Muscle of leg (tissue), 11 donors: ENCODE results near the gene PSPC1. TPM values are rescaled to one million over a fixed set of nuclear protein-coding genes. Genes with fewer than 3 reads are reported as not detected.
A peak's percentile ranks its signal among the peaks of the same experiment; 100 is the strongest.

ENCODE experiments used
- DNase-seq: peaks from one replicate; pipeline ENCODE4 v3.0.0; 2013
- H3K27ac ChIP-seq: one replicate; pipeline ENCODE4 v1.5.1; 2013; ENCODE audit warnings: mild to moderate bottlenecking, low read length, control low read depth
- H3K27me3 ChIP-seq: one replicate; pipeline ENCODE4 v1.6.1; 2013; ENCODE audit warnings: low read length; ENCODE audit not compliant: control insufficient read depth, insufficient read depth
- H3K36me3 ChIP-seq: one replicate; pipeline ENCODE4 v1.6.1; 2013; ENCODE audit warnings: low read length; ENCODE audit not compliant: control insufficient read depth, insufficient read depth
- H3K4me1 ChIP-seq: one replicate; pipeline ENCODE4 v1.6.1; 2013; ENCODE audit warnings: low read length; ENCODE audit not compliant: control insufficient read depth, insufficient read depth
- H3K4me3 ChIP-seq: one replicate; pipeline ENCODE4 v1.5.1; 2013; ENCODE audit warnings: low read length, control low read depth
- H3K9me3 ChIP-seq: replicated peaks from 2 replicates; pipeline ENCODE4 v1.6.1; 2013; ENCODE audit warnings: low read depth, low read length; ENCODE audit not compliant: control insufficient read depth
- WGBS: methylation state at CpG from one replicate; pipeline ENCODE4 v1.1.5; 2013; ENCODE audit warnings: missing lambda C conversion rate; ENCODE audit not compliant: insufficient coverage; 5-methylcytosine and 5-hydroxymethylcytosine counted together
- polyA plus RNA-seq, 8 donors: library from polyadenylated mRNA; unstranded; fragments of 120-200 nt; gene quantifications; one replicate each; pipeline versions ENCODE4 v1.2.1 to v1.2.3, GENCODE V29; 2013; ENCODE audit warnings: inconsistent platforms in 1 of 8, low replicate concordance in 1 of 8; ENCODE audit not compliant: insufficient read length in 8 of 8, insufficient read depth in 1 of 8
- total RNA-seq: library from RNA; stranded (reverse); fragments of 120-200 nt; gene quantifications from one replicate; pipeline ENCODE4 v1.2.4, GENCODE V29; 2013

Gene PSPC1
- total and polyA plus RNA-seq, 9 donors = 40.7 to 50.0 (median 45.3) TPM

DNA sequence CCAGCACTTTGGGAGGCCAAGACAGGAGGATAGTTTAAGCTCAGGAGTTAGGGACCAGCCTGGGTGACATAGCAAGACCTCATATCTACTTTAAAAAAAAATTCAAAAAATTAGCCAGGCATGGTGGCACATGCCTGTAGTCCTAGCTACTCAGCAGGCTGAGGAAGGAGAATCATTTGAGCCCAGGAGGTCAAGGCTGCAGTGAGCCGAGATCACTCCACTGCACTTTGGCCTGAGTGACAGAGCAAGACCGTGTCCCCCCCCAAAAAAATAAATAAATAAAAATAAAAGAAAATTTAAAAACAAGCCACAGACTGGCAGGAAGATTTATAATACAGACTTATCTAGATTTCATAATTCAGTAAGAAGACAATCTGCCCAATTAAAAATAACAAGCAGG, 14.8 kb downstream of the PSPC1 start:
- no peaks in the 10 kb centered on the region for H3K27me3 ChIP-seq
- H3K27ac ChIP-seq = no peak overlapping the region
- WGBS = no CpG with 5 or more reads among the region's 2 CpGs
- no peak overlapping the region for H3K4me3 ChIP-seq
- H3K9me3 ChIP-seq = no peaks in the 10 kb centered on the region
- peaks cover 37% of the 10 kb centered on the region for H3K36me3 ChIP-seq
- DNase-seq = no peak
- no peaks in the 10 kb centered on the region for H3K4me1 ChIP-seq

GRCh38 chr13:19766591-19766990, 16.2 kb downstream of the PSPC1 start:
- peaks cover 31% of the 10 kb centered on the region for H3K36me3 ChIP-seq
- H3K4me1 ChIP-seq = no peaks in the 10 kb centered on the region

DNA sequence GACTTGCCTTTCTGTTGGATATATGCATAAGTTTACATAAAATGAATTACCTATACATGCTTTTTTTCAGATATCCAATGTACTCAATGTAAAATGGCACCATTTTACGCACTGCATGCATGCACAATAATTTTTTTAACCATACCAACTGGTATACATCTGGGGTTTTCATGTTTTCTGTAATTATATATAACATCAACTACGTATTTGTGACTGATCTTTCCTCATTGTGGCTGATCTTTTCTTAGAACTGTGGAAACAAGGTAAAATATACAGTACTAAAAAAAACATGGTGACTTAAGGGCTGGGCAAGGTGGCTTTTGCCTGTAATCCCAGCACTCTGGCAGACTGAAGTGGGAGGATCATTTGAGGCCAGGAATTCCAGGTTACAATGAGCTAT, 18.5 kb downstream of the PSPC1 start:
- H3K4me1 ChIP-seq = no peaks in the 10 kb centered on the region
- no peaks in the 10 kb centered on the region for H3K9me3 ChIP-seq
- WGBS = no CpG with 5 or more reads among the region's 2 CpGs
- no peak overlapping the region for H3K4me3 ChIP-seq
- H3K27me3 ChIP-seq = no peaks in the 10 kb centered on the region
- peaks cover 23% of the 10 kb centered on the region for H3K36me3 ChIP-seq
- DNase-seq = no peak
- no peak overlapping the region for H3K27ac ChIP-seq

More at GRCh38 chr13:19766591-19766990, 16.2 kb downstream of the PSPC1 start:
- H3K4me3 ChIP-seq = no peak overlapping the region
- no peak for DNase-seq
- no peaks in the 10 kb centered on the region for H3K9me3 ChIP-seq
- H3K27me3 ChIP-seq = no peaks in the 10 kb centered on the region
- WGBS = 67% methylated on average over 3 of the region's 5 CpGs
- H3K27ac ChIP-seq = no peak overlapping the region

DNA sequence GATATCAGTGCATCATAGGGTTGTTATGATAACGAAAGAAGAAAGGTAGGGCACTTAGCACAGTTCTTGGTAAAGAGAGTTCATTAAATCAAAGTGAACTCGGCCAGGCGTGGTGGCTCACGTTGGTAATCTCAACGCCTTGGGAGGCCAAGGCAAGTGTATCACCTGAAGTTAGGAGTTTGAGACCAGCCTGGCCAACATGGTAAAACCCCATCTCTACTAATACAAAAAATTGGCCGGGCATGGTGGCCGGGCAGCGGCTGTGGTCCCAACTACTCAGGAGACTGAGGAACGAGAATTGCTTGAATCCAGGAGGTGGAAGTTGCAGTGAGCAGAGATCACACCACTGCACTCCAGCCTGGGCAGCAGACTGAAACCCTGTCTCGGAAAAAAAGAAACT, 19.1 kb downstream of the PSPC1 start:
- WGBS = 80% methylated on average over 1 of the region's 10 CpGs
- Histone ChIP-seq H3K36me3 (peaks cover 24% of the 10 kb centered on the region), H3K4me3 (no peak overlapping the region), H3K27ac (no peak overlapping the region), H3K4me1 (no peaks in the 10 kb centered on the region), H3K27me3 (no peaks in the 10 kb centered on the region), H3K9me3 (no peaks in the 10 kb centered on the region)
- DNase-seq = no peak

GRCh38 chr13:19759669-19760068, 23.1 kb downstream of the PSPC1 start:
- DNase-seq = no peak
- H3K27ac ChIP-seq = no peak overlapping the region
- H3K4me1 ChIP-seq = no peaks in the 10 kb centered on the region
- peaks cover 39% of the 10 kb centered on the region for H3K36me3 ChIP-seq
- no peak overlapping the region for H3K4me3 ChIP-seq
- no peaks in the 10 kb centered on the region for H3K9me3 ChIP-seq
- WGBS = no CpG with 5 or more reads among the region's 5 CpGs
- no peaks in the 10 kb centered on the region for H3K27me3 ChIP-seq

DNA sequence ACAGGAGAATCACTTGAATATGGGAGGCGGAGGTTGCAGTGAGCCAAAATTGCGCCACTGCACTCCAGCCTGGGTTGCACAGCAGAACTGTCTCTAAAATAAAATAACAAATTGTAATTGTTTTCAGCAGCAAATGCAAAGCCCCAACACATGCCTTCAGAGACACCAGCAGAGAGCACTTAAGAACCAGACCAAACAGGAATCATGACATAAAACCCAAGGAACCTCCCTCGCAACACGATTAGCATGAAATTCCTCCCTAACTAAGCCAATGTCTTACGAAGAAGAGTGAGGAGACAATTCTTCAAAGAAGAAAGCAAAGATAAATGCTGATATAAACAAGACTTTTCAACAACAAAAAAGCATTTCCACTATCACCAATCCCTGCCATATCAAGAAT, 40.1 kb downstream of the PSPC1 start:
- Histone ChIP-seq H3K27ac (no peak overlapping the region), H3K4me3 (no peak overlapping the region), H3K9me3 (no peaks in the 10 kb centered on the region), H3K36me3 (peaks cover 19% of the 10 kb centered on the region), H3K4me1 (no peaks in the 10 kb centered on the region), H3K27me3 (no peaks in the 10 kb centered on the region)
- WGBS = no CpG with 5 or more reads among the region's 5 CpGs
- no peak for DNase-seq

GRCh38 chr13:19737844-19738557, 44.7 kb downstream of the PSPC1 start:
- Histone ChIP-seq H3K4me1 (no peaks in the 10 kb centered on the region), H3K36me3 (peaks cover 26% of the 10 kb centered on the region)
- 100% methylated on average over 1 of the region's 4 CpGs for WGBS

GRCh38 chr13:19726611-19727010, 56.1 kb downstream of the PSPC1 start:
- Histone ChIP-seq H3K27me3 (no peaks in the 10 kb centered on the region), H3K36me3 (peaks cover 11% of the 10 kb centered on the region), H3K4me3 (no peak overlapping the region), H3K27ac (no peak overlapping the region), H3K9me3 (no peaks in the 10 kb centered on the region), H3K4me1 (no peaks in the 10 kb centered on the region)
- peak; percentile 15 for DNase-seq
- no CpG with 5 or more reads among the region's 1 CpG for WGBS

More at GRCh38 chr13:19737844-19738557, 44.7 kb downstream of the PSPC1 start:
- Histone ChIP-seq H3K27me3 (no peaks in the 10 kb centered on the region), H3K27ac (no peak overlapping the region), H3K4me3 (no peak overlapping the region), H3K9me3 (no peaks in the 10 kb centered on the region)
- DNase-seq = no peak

GRCh38 chr13:19725320-19725719, 57.4 kb downstream of the PSPC1 start:
- WGBS = no CpG with 5 or more reads among the region's 3 CpGs
- H3K36me3 ChIP-seq = peaks cover 11% of the 10 kb centered on the region
- no peak overlapping the region for H3K4me3 ChIP-seq
- no peak overlapping the region for H3K27ac ChIP-seq
- no peak for DNase-seq
- H3K4me1 ChIP-seq = no peaks in the 10 kb centered on the region
- H3K27me3 ChIP-seq = no peaks in the 10 kb centered on the region
- H3K9me3 ChIP-seq = no peaks in the 10 kb centered on the region

GRCh38 chr13:19720039-19720438, 62.7 kb downstream of the PSPC1 start:
- Histone ChIP-seq H3K36me3 (peaks cover 5% of the 10 kb centered on the region), H3K9me3 (no peaks in the 10 kb centered on the region), H3K27me3 (no peaks in the 10 kb centered on the region), H3K4me3 (no peak overlapping the region), H3K4me1 (no peaks in the 10 kb centered on the region), H3K27ac (no peak overlapping the region)
- no CpG with 5 or more reads among the region's 2 CpGs for WGBS
- DNase-seq = no peak
